CD4-positive, alpha-beta T cell treated with Interleukin-2 at 100 ng/mL for 4 hours (primary cell): Measurements from ENCODE around the gene FAM180A.
"Not testable (repeated sequence)": the region's sequence is repeated elsewhere in the genome, so short reads cannot be mapped to it uniquely, and the experiment has no call there.

Experiments
- DNase-seq: peaks from one replicate; pipeline ENCODE4 v3.0.0-alpha.2; 2020; ENCODE audit warnings: low spot score

The FAM180A gene

DNA sequence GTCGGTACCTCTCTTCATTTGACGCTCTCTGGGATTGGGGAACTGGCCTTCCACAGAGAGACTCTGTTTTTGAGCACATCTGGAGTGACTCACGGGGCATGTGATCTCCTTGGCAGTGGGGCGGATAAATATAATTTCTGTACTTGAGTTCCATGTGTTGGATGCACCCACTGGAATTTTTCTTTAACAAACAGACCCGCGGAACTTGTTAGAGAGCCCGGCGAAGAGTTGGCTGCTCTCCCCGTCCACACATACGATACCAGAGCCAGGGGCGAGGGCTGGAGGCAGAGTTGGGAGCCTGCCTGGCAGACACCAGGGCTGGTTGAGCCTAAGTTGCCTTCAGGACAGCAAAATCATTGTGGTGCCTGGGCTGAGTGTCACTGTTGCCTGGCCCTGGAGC is at the start of gene FAM180A:
Gene FAM180A (minus strand): TSS at position 44 of the 400 bp plus-strand sequence. CDS start 233 bp downstream, outside the sequence.
- DNase-seq = no peak

DNA sequence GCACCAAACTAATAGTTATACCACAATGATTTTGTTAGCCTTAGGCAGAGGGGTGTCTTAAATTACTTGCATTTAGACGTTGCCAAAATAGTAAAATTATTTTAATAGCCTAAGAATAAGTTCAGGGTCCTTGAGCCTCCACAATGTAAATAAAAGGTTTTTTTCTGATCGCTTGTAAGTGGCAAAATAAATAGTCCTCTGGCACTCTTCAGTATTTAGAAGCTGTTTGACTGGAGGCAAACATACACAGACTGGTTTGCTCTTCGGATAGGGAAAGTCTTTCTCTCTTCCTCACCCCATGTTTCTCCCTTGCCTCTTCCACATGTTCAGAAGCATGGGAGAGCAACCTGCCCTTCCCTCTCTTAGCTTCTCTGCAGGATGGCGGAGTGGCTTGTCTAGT is 49.5 kb upstream of the FAM180A start:
- DNase-seq = no peak

DNA sequence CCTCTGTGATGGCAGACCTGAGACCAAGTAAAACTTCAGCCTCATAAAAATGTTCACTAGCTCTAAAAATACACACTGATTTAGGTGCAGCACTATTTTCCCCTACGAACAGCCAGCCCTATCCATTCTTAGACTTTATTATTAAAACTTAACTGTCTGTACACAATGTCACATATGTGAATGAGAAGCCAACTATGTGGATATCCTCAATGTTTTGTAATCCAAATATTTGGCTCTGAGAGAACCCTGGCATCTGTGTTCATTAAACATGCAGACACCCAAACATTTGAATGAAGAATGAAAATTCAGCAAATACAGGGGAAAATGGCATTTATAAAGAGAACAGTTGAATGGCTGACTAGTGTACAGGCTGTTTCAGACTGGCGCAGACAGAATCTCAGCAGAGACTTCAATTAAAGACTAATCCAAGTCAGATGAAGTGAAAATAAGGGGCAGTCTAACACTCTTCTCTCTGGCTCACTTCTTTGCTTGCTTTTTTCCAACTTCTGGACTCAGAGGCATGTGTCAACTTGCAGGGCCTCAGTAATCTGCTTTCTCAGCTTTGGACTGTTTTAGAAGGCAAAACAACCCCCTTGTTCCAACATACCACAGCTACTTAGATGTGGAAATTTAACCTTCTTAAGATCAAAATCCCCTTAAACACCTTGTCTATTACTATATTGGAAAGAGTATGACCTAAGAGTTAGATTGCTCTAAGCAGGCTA is 47.4 kb upstream of the FAM180A start:
- DNase-seq = no peak

GRCh38 chr7:135793841-135794240 is 45.2 kb upstream of the FAM180A start:
- DNase-seq = no peak

DNA sequence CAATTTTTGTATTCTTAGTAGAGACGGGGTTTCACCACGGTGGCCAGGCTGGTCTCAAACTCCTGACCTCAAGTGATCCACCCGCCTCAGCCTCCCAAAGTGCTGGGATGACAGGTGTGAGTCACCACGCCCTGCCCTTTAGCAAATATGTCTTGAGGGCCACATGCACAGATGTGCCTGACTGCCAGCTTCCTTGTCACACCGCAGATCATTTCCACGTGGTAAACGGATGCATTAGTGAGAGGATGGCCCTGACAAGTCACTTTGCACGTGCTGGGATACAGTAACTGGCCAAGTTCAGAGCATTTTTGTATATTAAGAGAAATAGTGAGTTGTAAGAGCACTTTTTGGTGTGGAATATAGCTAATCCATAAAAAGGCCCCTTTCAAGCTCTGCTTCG is 44.3 kb upstream of the FAM180A start:
- no peak for DNase-seq

GRCh38 chr7:135792363-135792668 is 43.7 kb upstream of the FAM180A start:
- no peak for DNase-seq

DNA sequence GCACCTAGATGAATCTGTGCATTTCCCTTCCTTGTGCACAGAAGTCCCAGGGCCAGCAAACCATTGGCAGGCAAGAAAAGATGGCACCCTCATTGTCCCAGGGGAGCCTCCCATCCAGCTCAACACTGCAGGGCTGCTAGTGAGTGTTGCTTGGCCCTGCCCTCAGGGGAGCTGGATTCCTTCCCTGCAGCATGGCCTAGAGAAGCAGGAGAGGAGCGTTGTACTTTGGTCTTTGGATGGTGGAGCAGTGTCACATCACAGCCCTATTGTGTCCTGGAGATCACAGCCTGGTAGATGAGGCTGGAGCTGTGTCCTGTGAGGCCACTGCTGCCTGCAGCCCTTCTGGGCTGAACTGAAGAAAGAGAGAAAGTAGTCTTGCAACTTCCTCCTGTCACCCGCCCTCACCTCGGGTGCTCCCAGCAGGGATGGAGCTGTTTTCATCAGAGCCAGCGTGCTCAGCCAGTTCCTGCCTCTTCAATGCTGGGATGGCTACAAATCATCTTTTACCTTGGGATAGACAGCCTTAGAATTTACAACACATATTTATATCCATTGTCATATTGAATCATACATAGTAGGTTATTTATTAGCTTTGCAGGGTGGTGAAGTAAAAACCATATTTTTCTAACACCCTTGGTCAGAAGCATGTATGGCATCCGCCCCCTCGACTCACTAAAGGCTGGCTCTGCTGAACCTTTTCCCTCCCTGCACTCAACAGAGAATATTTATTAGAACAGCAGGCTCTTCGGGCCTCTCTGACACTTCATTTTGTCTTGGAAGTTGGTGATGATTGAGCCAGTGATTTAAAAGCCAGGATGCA is 43.1 kb upstream of the FAM180A start:
- no peak for DNase-seq

GRCh38 chr7:135790371-135790977 is 41.9 kb upstream of the FAM180A start:
- DNase-seq = no peak

- DNase-seq = no peak
These were observed 41.3 kb upstream of the FAM180A start for GRCh38 chr7:135789956-135790355.

GRCh38 chr7:135789431-135789830 is 40.8 kb upstream of the FAM180A start:
- no peak for DNase-seq

GRCh38 chr7:135786911-135787310 is 38.3 kb upstream of the FAM180A start:
- DNase-seq = no peak

- DNase-seq = no peak
These were observed 36.5 kb upstream of the FAM180A start for GRCh38 chr7:135785065-135785464.

DNA sequence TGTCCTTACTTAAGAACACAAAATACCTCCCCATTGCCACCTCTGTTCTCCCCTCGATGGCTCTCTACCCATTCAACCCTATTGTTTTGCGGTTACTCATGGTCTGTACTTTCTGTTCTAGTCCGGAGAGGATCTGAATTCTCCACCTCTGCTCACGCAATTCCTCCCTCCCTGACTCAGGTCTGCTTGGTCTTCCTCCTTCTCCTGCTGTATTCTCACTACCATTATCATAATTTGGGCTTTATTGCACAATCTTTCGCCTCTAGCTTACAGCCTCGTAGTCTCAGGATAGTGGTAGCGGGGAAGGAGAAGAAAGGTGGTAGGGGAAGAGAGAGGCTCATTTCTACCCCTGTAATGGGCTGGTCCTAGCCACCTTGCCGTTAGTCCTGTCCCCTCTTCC is 35.4 kb upstream of the FAM180A start:
- no peak for DNase-seq

GRCh38 chr7:135782801-135783200 is 34.2 kb upstream of the FAM180A start:
- DNase-seq = no peak

- DNase-seq = no peak
These were observed 33.8 kb upstream of the FAM180A start for GRCh38 chr7:135782377-135782776.

DNA sequence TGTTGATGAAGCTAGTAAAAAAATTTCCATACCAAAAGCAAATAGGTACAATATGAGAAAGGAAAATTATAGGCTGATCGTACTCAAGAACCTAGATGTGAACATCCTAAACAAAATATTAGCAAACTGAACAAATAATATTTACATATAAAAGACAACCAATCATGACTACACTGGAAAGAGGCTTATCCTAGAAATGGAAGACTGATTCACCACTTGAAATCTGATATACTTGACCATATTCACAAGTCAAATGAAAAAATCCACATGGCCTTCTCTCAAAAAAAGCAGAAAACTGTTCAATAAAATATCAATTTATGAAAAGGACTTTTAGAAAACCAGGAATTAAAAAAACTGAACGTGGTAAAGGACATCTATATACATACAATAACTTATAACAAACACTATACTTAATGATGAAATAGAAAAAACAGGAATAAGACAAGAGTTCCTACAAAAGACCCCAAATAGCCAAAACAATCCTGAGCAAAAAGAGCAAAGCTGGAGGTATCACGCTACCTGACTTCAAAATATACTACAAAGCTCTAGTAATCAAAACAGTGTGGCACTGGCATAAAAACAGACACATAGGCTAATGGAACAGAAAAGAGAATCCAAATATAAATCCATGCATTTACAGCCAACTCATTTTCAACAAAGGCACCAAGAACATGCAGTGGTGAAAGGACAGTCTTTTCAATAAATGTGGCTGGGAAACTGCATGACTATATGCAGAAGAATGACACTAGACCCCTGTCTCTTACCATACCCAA is 29.2 kb upstream of the FAM180A start:
- no peak for DNase-seq

GRCh38 chr7:135775915-135776314 is 27.3 kb upstream of the FAM180A start:
- DNase-seq = not testable (repeated sequence)

DNA sequence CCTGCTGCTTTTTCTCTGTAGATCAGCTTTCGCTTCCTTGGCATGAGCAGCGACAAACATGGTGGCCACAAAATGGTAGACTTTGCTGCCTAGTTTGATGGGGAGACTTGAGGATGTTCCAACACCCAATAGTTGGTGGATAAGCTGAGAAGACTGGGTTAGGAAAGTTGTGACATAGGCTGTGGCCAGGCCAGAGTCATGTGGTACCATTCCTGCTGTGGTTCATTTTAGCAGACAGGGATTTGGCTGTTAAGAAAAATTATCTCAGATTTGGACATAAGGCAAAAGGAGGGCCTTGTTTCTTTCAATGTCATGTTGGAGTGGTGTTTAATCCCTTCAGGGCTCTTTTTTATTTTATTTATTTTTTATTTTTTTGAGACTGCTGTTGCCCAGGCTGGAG is 26.6 kb upstream of the FAM180A start:
- DNase-seq = no peak

DNA sequence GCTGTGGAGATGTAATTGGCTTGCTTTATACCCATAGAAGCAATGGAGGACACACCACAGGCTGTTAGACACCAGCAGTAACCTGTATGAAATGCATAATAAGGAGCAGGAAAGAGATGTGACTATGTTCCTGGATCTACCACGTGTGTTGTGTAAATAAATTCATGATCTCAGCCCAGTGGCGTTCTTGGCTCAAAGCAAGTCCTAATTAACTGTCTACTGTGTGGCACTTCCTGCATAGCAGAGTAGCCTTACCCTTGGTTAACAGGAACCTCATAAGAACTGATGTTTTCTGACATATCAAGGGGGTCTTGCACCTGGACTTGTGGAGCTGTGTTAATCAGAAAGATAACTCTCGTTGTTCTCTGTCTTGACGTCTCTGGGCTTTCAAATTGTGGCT is 25.7 kb upstream of the FAM180A start:
- DNase-seq = no peak

DNA sequence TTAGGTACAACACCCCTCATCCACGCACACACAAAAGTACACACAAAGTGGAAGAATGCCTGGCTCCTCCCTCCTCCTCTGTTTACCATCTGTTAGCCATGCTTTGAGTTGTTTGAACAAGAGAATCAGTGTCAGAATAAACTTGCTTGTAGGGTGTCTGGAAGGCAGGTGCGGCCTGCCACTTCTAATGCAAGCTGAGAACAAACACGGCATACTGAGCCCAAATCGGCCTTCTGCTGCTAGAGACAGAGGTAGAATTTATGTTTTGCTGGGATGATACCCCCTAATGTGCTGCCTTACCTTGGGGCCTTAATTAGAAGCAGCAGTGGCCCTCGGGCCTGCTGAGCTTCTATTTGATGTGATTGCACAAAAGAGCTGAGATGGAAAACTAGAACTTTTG is 24.9 kb upstream of the FAM180A start:
- DNase-seq = no peak

GRCh38 chr7:135772639-135773222 is 24.1 kb upstream of the FAM180A start:
- DNase-seq = no peak
